HepG2 (cell line): ENCODE measurements around the gene URM1. TPM values are rescaled to one million over a fixed set of nuclear protein-coding genes. Genes with fewer than 3 reads are reported as not detected.

Experiments
- ATAC-seq: fragments of 200-7000 bp; cut with Tn5 transposase; 3 replicates; pipeline ENCODE4 v1.9.1; 2020; ENCODE audit warnings: mild to moderate bottlenecking, moderate library complexity
- BruUV-seq: library from RNA; stranded (reverse); fragments of 400-500 nt; replicated peaks from 2 replicates; lab custom pipeline; 2021; lab: Mats Ljungman, UMichigan
- CTCF ChIA-PET: fragments of 300-600 bp; formaldehyde crosslinking; extraction: SDS; loops from one replicate; lab custom pipeline; 2021; ENCODE audit warnings: low total read pairs, inconsistent platforms, low intra/inter-chr PET ratio; lab: Yijun Ruan, JAX
- POLR2A ChIA-PET: fragments of 350-600 bp; sonication (Branson Sonifier 250); formaldehyde crosslinking; loops from one replicate; lab custom pipeline; 2020; ENCODE audit warnings: antibody characterized with exemption, inconsistent platforms; lab: Yijun Ruan, JAX
- DNase-seq: peaks from one replicate; pipeline ENCODE4 v3.0.0-alpha.2; 2015; ENCODE audit warnings: low spot score
- FAIRE-seq: peaks from 3 replicates; lab custom pipeline; 2011; peaks lifted over from hg19 to GRCh38; lab: Jason Lieb, UNC
- H2AFZ ChIP-seq: one replicate; pipeline ENCODE4 v1.6.1; 2011; ENCODE audit warnings: low read length, inconsistent platforms
- H3K27ac ChIP-seq: fragments of 300-600 bp; 3 replicates; pipeline ENCODE4 v1.8.0; 2011; ENCODE audit warnings: mixed run types, mild to moderate bottlenecking, mixed read lengths, low read length, inconsistent platforms; ENCODE audit not compliant: insufficient read depth; ENCODE audit errors: extremely low read length
- H3K27me3 ChIP-seq, 2 experiments: fragments of 200-600 bp in 1 of 2; 2 replicates in 1 of 2; 3 replicates in 1 of 2; pipeline versions ENCODE4 v1.6.0 to v1.8.0; 2011; ENCODE audit warnings: low read length in 2 of 2, mild to moderate bottlenecking in 2 of 2, moderate library complexity in 2 of 2, inconsistent platforms in 1 of 2; ENCODE audit not compliant: insufficient read depth in 2 of 2, control insufficient read depth in 1 of 2
- H3K36me3 ChIP-seq, 2 experiments: fragments of 200-600 bp in 1 of 2; replicated peaks in 1 of 2; 2 replicates in 1 of 2; 3 replicates in 1 of 2; pipeline versions ENCODE4 v1.5.1 to v1.8.0; 2011; ENCODE audit warnings: low read length in 2 of 2, inconsistent platforms in 1 of 2; ENCODE audit not compliant: insufficient read depth in 2 of 2, control insufficient read depth in 1 of 2
- H3K4me1 ChIP-seq: 2 replicates; pipeline ENCODE4 v1.5.1; 2012; ENCODE audit warnings: low read length, inconsistent platforms; ENCODE audit not compliant: insufficient read depth
- H3K4me2 ChIP-seq: 2 replicates; pipeline ENCODE4 v1.6.0; 2011; ENCODE audit warnings: low read depth, low read length, inconsistent platforms
- H3K4me3 ChIP-seq, 3 experiments: fragments of 200-600 bp in 1 of 3; sonication (generic), shearing (Covaris generic) in 1 of 3; replicated peaks in 1 of 3; 2 replicates each; pipeline ENCODE4 v1.5.1; 2011 to 2016; ENCODE audit warnings: low read length in 3 of 3, inconsistent platforms in 2 of 3, low read depth in 2 of 3, mild to moderate bottlenecking in 2 of 3, control low read depth in 1 of 3, mixed read lengths in 1 of 3; ENCODE audit not compliant: insufficient read depth in 1 of 3
- H3K79me2 ChIP-seq: one replicate; pipeline ENCODE4 v1.6.1; 2011; ENCODE audit warnings: low read length, inconsistent platforms; ENCODE audit not compliant: insufficient read depth
- H3K9ac ChIP-seq: 2 replicates; pipeline ENCODE4 v1.6.0; 2011; ENCODE audit warnings: mild to moderate bottlenecking, low read depth, low read length, inconsistent platforms; ENCODE audit not compliant: insufficient read depth
- H3K9me3 ChIP-seq: 2 replicates; pipeline ENCODE4 v1.5.1; 2012; ENCODE audit warnings: mild to moderate bottlenecking, low read length
- H4K20me1 ChIP-seq: 2 replicates; pipeline ENCODE4 v1.6.0; 2011; ENCODE audit warnings: inconsistent platforms, mild to moderate bottlenecking, low read length, moderate library complexity; ENCODE audit not compliant: insufficient read depth
- ATAD3A ChIP-seq: sonication (generic); formaldehyde crosslinking; IDR thresholded peaks from 2 replicates; pipeline ENCODE4 v1.4.0; 2020; ENCODE audit warnings: missing genetic modification reagents
- ATF7-NPFF ChIP-seq: sonication (generic); formaldehyde crosslinking; IDR thresholded peaks from 2 replicates; pipeline ENCODE4 v1.8.1; 2023; ENCODE audit warnings: mild to moderate bottlenecking, low read depth, missing genetic modification reagents, moderate library complexity
- CHCHD3 ChIP-seq: sonication (generic); formaldehyde crosslinking; IDR thresholded peaks from 2 replicates; pipeline ENCODE4 v1.8.0; 2022; ENCODE audit warnings: mild to moderate bottlenecking, missing genetic modification reagents, moderate library complexity
- MED13 ChIP-seq: sonication (generic); formaldehyde crosslinking; IDR thresholded peaks from 2 replicates; pipeline ENCODE4 v1.5.0; 2020; ENCODE audit warnings: missing genetic modification reagents
- NPAS2 ChIP-seq: sonication (generic); formaldehyde crosslinking; IDR thresholded peaks from 2 replicates; pipeline ENCODE4 v1.8.0; 2022; ENCODE audit warnings: mild to moderate bottlenecking, missing genetic modification reagents, borderline replicate concordance
- STAG1 ChIP-seq: sonication (generic); formaldehyde crosslinking; IDR thresholded peaks from 2 replicates; pipeline ENCODE4 v1.4.0; 2020; ENCODE audit warnings: missing genetic modification reagents
- ZNF10 ChIP-seq: sonication (generic); formaldehyde crosslinking; IDR thresholded peaks from 2 replicates; pipeline ENCODE4 v1.4.0; 2020; ENCODE audit warnings: mild to moderate bottlenecking, low read depth, missing genetic modification reagents, borderline replicate concordance
- ZNF383 ChIP-seq: sonication (generic); formaldehyde crosslinking; IDR thresholded peaks from 2 replicates; pipeline ENCODE4 v1.4.0; 2020; ENCODE audit warnings: missing genetic modification reagents, mild to moderate bottlenecking, borderline replicate concordance
- ZNF652 ChIP-seq: IDR thresholded peaks from 2 replicates; pipeline ENCODE4 v1.6.1; 2016; ENCODE audit warnings: low read depth, borderline replicate concordance
- WGBS: methylation state at CpG from one replicate; pipeline ENCODE4 v1.1.6; 2017; ENCODE audit warnings: low lambda C conversion rate; 5-methylcytosine and 5-hydroxymethylcytosine counted together
- in situ Hi-C: cut with HindIII; loops from 2 replicates; pipeline ENCODE4 v1.10.0; 2017; ENCODE audit warnings: low pct_unique_long_range_greater_than_20kb; ENCODE audit not compliant: extremely low pct_ligation_motif_present
- intact Hi-C: fragments of 100-400 bp; cut with micrococcal nuclease; formaldehyde crosslinking; loops from one replicate; pipeline ENCODE4 v1.10.0; 2022; ENCODE audit not compliant: unreplicated experiment
- polyA plus RNA-seq, 8 experiments: library from polyadenylated mRNA; depleted of rRNA in 3 of 8; stranded (reverse) in 7 of 8; unstranded in 1 of 8; fragments of >200 nt; fragmentation: Illumina TruSeq in 4 of 8; extraction: Trizol in 4 of 8; gene quantifications; 2 replicates each; pipeline versions ENCODE4 v1.2.1 to v1.2.3, GENCODE V29; 2011 to 2016; ENCODE audit warnings: low read depth in 4 of 8, missing spikeins in 1 of 8, mixed read lengths in 1 of 8; ENCODE audit not compliant: insufficient read depth in 1 of 8
- total RNA-seq, 5 experiments: library from RNA; depleted of rRNA; stranded (reverse); fragments of >200 nt; fragmentation: Illumina TruSeq; extraction: Trizol; gene quantifications; 2 replicates each; pipeline ENCODE4 v1.2.3, GENCODE V29; 2016; ENCODE audit warnings: low read depth in 1 of 5
- TF ChIP-seq, protein P1 (sequence below): IDR thresholded peaks from 2 replicates; pipeline ENCODE4 v1.6.1; 2012; ENCODE audit warnings: low read depth, low read length, improper control_type of control experiment
- TF ChIP-seq, protein P2 (sequence below): sonication (generic); formaldehyde crosslinking; IDR thresholded peaks from 2 replicates; pipeline ENCODE4 v1.5.1; 2020; ENCODE audit warnings: mild to moderate bottlenecking, missing genetic modification reagents, moderate library complexity

URM1 gene
- total and polyA plus RNA-seq, 2 of the 13 experiments (the other 11 are each of a cell fraction or from before 2014, with no cell fraction given), result 37.1 to 41.3 TPM

DNA sequence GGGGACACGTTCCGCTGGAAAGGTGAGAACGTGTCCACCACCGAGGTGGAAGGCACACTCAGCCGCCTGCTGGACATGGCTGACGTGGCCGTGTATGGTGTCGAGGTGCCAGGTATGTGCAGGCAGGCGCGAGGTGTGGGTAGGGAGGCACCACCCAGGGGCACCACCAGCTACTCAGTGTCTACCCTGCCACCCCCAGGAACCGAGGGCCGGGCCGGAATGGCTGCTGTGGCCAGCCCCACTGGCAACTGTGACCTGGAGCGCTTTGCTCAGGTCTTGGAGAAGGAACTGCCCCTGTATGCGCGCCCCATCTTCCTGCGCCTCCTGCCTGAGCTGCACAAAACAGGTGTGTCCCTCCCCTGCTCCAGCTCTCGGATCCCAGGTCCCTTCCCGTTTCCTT is 15.7 kb upstream of the URM1 start:
- DNase-seq, result no peak
- TF ChIP-seq, protein P1, sequence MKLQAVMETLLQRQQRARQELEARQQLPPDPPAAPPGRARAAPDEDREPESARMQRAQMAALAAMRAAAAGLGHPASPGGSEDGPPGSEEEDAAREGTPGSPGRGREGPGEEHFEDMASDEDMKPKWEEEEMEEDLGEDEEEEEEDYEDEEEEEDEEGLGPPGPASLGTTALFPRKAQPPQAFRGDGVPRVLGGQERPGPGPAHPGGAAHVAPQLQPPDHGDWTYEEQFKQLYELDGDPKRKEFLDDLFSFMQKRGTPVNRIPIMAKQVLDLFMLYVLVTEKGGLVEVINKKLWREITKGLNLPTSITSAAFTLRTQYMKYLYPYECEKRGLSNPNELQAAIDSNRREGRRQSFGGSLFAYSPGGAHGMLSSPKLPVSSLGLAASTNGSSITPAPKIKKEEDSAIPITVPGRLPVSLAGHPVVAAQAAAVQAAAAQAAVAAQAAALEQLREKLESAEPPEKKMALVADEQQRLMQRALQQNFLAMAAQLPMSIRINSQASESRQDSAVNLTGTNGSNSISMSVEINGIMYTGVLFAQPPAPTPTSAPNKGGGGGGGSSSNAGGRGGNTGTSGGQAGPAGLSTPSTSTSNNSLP, result no peak
- TF ChIP-seq CHCHD3 (CRISPR knock-in tag) (no peak), ATF7-NPFF (no peak), MED13 (CRISPR knock-in tag) (no peak), ZNF383 (CRISPR knock-in tag) (no peak), NPAS2 (no peak), STAG1 (no peak)
- TF ChIP-seq, all 625 proteins: peak for 0
- ChIA-PET CTCF (no interaction called here), POLR2A (no interaction called here)
- H3K9ac ChIP-seq, result no peak overlapping the region
- H4K20me1 ChIP-seq, result no peaks in the 10 kb centered on the region
- no peak for FAIRE-seq
- H3K79me2 ChIP-seq, result no peaks in the 10 kb centered on the region
- BruUV-seq, result no TSS peak
- H2AFZ ChIP-seq, result no peak overlapping the region
- in situ Hi-C loops, result no loop called here
- H3K27ac ChIP-seq, result no peak overlapping the region
- no peak overlapping the region for H3K4me3 ChIP-seq
- peaks cover 1 to 19% of the 10 kb centered on the region in 2 experiments; a peak in 3 of 5 replicates for H3K36me3 ChIP-seq
- intact Hi-C loops, result no loop called here
- 0 out of 2 replicates have a peak, but pooled peaks cover 4% of the 10 kb centered on the region for H3K4me1 ChIP-seq
- no peak; the same call in 2 of the 3 replicates for ATAC-seq
- 99% methylated on average over 11 of the region's 19 CpGs for WGBS
- H3K27me3 ChIP-seq, result no peaks in the 10 kb centered on the region
- H3K9me3 ChIP-seq, result no peaks in the 10 kb centered on the region
- no peak overlapping the region for H3K4me2 ChIP-seq

DNA sequence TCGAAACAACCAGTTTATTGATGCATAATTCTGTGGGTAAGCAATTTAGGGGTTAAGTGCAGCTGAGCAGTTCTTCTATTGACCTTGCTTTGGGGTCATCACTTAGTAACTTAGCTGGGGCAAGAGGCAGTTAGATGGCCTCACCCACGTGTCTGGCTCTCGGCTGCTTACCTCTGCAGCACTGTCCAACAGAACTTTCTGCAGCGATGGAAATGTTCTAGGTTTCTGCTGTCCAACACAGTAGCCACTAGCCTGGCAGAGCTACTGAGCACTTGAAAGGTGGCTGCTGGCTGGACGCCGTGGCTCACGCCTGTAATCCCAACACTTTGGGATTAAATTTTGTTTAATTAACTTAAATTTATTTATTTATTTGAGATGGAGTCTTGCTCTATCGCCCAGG is 13.1 kb upstream of the URM1 start:
- POLR2A ChIA-PET, result interaction anchor here (1.2 kb wide), 1 partner anchor 62 kb away, joined by 3 read pairs; no protein-coding TSS in a partner anchor
- no peak overlapping the region for H3K4me3 ChIP-seq
- intact Hi-C loops, result no loop called here
- H3K9ac ChIP-seq, result no peak overlapping the region
- no peak overlapping the region for H3K27ac ChIP-seq
- H3K79me2 ChIP-seq, result no peaks in the 10 kb centered on the region
- H2AFZ ChIP-seq, result no peak overlapping the region
- no TSS peak for BruUV-seq
- peaks cover 2 to 14% of the 10 kb centered on the region in 2 experiments; a peak in 2 of 5 replicates for H3K36me3 ChIP-seq
- H4K20me1 ChIP-seq, result no peaks in the 10 kb centered on the region
- no peak for ATAC-seq
- DNase-seq, result no peak
- no peaks in the 10 kb centered on the region for H3K9me3 ChIP-seq
- TF ChIP-seq, protein P2, sequence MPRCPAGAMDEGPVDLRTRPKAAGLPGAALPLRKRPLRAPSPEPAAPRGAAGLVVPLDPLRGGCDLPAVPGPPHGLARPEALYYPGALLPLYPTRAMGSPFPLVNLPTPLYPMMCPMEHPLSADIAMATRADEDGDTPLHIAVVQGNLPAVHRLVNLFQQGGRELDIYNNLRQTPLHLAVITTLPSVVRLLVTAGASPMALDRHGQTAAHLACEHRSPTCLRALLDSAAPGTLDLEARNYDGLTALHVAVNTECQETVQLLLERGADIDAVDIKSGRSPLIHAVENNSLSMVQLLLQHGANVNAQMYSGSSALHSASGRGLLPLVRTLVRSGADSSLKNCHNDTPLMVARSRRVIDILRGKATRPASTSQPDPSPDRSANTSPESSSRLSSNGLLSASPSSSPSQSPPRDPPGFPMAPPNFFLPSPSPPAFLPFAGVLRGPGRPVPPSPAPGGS, result no peak
- TF ChIP-seq ZNF10 (CRISPR knock-in tag), result no peak
- TF ChIP-seq ZNF652 (CRISPR knock-in tag), result peak; percentile 57; the same call in 1 of the 2 replicates
- TF ChIP-seq ATAD3A (CRISPR knock-in tag), result no peak
- TF ChIP-seq, all 625 proteins: peak for 1
- CTCF ChIA-PET, result no interaction called here
- 91% methylated on average over 5 of the region's 8 CpGs for WGBS
- H3K27me3 ChIP-seq, result no peaks in the 10 kb centered on the region
- in situ Hi-C loops, result no loop called here
- FAIRE-seq, result no peak
- peaks cover 18% of the 10 kb centered on the region; the same call in 1 of the 2 replicates for H3K4me1 ChIP-seq
- H3K4me2 ChIP-seq, result no peak overlapping the region
